Mucosa of rectum (tissue), 2 donors: ENCODE measurements around the gene YAF2.
"Not testable (repeated sequence)": the region's sequence is repeated elsewhere in the genome, so short reads cannot be mapped to it uniquely, and the experiment has no call there.

Experiments used
- H3K27ac ChIP-seq, 2 donors: one replicate each; pipeline ENCODE4 v1.7.0; 2013; ENCODE audit warnings: inconsistent platforms in 2 of 2, low read depth in 2 of 2, low read length in 2 of 2
- H3K27me3 ChIP-seq, 2 donors: one replicate each; pipeline ENCODE4 v1.7.0; 2013; ENCODE audit warnings: low read length in 2 of 2; ENCODE audit not compliant: control insufficient read depth in 2 of 2, insufficient read depth in 2 of 2
- H3K36me3 ChIP-seq, 2 donors: one replicate each; pipeline ENCODE4 v1.7.0; 2013; ENCODE audit warnings: low read length in 2 of 2; ENCODE audit not compliant: control insufficient read depth in 2 of 2, insufficient read depth in 2 of 2
- H3K4me1 ChIP-seq, 2 donors: one replicate each; pipeline ENCODE4 v1.7.0; 2013; ENCODE audit warnings: low read length in 2 of 2, mild to moderate bottlenecking in 1 of 2; ENCODE audit not compliant: control insufficient read depth in 2 of 2, insufficient read depth in 2 of 2
- H3K4me3 ChIP-seq, 2 donors: one replicate each; pipeline ENCODE4 v1.7.0; 2013; ENCODE audit warnings: low read length in 2 of 2
- H3K9ac ChIP-seq, 2 donors: one replicate each; pipeline ENCODE4 v1.7.0; 2013; ENCODE audit warnings: low read length in 2 of 2, low read depth in 1 of 2, mild to moderate bottlenecking in 1 of 2
- H3K9me3 ChIP-seq, 2 donors: one replicate each; pipeline ENCODE4 v1.7.0; 2013; ENCODE audit warnings: low read length in 2 of 2; ENCODE audit not compliant: control insufficient read depth in 2 of 2
- donor health status: healthy.
- donor health status: Normal muscosa, but diverticular disease.

YAF2 gene

DNA sequence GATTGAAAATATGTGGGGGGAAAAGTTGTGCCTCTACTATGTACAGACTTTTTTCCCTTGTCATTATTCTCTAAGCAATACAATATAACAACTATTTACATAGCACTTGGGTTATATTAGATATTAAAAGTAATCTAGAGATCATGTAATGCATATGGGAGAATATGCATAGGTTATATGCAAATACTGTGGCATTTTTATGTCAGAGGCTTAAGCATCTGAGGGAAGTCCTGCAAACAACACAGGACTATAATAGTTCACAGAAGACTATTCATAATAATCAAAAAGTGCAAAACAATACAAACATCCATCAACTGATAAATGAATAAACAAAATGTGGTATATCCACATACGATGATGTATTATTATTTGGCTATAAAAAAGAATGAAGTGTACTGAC lies 33.7 kb downstream of the YAF2 start:
- peaks cover 0 to 2% of the 10 kb centered on the region in 2 donors for H3K36me3 ChIP-seq
- no peaks in the 10 kb centered on the region for H3K27me3 ChIP-seq
- H3K9me3 ChIP-seq: no peaks in the 10 kb centered on the region
- no peaks in the 10 kb centered on the region for H3K4me1 ChIP-seq
- no peak overlapping the region for H3K9ac ChIP-seq
- H3K4me3 ChIP-seq: no peak overlapping the region
- no peak overlapping the region for H3K27ac ChIP-seq

DNA sequence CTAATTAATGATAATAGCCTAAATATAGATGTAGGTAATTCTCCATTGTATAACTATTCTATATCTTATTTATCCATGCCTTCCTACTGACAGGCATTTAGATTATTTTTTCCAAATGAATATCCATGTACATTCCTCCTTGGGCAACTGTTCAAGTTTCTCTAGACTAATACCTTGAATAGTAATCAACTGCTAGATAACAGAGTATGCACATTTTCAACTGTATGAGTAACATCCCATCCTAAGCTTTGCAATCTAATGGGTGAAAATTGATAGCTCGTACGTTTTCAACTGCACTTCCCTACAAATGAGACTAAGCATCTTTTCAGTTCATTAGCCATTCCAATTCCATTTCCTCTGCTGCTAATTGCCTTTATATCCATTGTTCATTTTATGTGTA lies 37.0 kb downstream of the YAF2 start:
- Histone ChIP-seq H3K4me1 (no peaks in the 10 kb centered on the region), H3K36me3 (peaks cover 11 to 15% of the 10 kb centered on the region in 2 donors), H3K27ac (no peak overlapping the region), H3K9ac (no peak overlapping the region), H3K4me3 (no peak overlapping the region), H3K9me3 (no peaks in the 10 kb centered on the region), H3K27me3 (no peaks in the 10 kb centered on the region)

DNA sequence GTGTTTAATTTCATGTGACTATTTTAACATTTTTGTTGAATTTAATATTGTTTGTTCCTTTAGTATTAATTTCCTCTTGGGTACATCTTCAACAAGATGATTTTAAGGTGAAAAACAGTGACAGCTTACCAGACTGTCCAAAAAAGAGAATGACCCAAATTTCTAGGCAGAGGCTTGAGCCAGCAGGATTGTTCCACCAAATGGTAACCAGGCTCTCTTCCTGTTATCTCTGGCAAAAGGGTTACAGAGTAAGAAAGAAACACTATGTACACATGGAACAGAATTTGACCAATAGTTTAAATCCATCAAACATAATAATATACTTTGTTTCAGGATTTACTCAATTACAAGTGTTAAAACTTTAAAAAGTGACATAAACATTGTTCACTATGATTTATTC lies 39.0 kb downstream of the YAF2 start:
- Histone ChIP-seq H3K27me3 (no peaks in the 10 kb centered on the region), H3K4me1 (no peaks in the 10 kb centered on the region), H3K9me3 (no peaks in the 10 kb centered on the region), H3K36me3 (peaks cover 11 to 16% of the 10 kb centered on the region in 2 donors), H3K4me3 (no peak overlapping the region), H3K9ac (no peak overlapping the region), H3K27ac (no peak overlapping the region)

DNA sequence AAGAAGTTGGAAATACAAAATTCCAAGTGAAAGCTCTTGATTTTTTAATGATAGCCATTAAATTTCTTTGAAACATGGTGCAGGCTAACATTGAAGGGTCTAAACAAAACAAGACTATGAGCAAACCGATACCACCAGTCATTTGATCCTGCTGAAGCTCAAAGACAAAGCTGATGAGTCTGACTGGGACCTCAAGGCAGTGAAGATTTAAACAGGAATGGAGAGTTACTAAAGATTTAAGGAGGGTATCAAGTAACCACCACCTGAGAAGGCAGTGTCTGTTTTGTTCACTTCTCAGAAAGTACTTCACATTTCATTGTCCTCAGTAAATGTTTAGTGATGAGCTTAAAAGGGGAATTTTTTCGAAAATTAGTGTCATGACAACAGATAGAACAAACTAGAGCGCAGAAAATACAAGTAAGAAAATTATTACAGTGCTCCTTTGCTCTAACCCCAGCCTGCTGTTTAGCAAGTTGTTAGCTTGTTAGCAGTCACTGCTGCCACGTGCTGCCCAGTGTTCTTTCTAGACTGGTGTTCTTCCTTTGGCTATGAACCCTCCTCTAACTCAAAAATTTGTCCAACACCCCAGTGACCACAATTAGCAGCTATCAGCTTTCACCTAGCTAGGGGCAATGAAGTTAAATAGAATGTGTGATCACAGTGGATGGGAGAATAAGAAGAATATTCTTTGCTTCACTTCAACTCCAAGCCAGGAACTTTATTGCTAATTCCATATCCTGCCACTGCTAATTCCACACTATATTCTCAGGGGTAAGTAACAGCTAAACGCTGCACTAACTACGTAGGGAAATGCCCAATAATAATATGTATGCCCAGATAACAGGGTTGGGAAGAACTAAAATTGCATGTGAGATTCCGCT lies 41.1 kb downstream of the YAF2 start:
- H3K27me3 ChIP-seq: no peaks in the 10 kb centered on the region

DNA sequence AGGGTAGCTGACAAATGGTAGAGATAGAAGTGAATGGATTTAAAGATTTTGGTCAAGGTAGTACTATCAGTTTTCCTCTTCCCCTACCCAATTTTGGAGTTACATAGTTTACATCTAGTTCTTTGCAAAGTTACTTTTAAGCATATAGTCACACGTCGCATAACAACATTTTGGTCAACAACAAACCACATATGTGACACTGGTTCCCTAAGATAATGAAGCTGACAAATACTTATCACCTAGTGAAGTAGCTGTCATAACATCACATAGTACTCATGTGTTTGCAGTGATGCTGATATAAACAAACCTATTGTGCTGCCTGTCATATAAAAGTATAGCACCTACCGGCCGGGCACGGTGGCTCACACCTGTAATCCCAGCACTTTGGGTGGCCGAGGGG lies 45.4 kb downstream of the YAF2 start:
- Histone ChIP-seq H3K9ac (no peak overlapping the region), H3K27ac (no peak overlapping the region), H3K36me3 (peaks cover 4 to 13% of the 10 kb centered on the region in 2 donors), H3K27me3 (no peaks in the 10 kb centered on the region), H3K4me1 (no peaks in the 10 kb centered on the region), H3K4me3 (no peak overlapping the region), H3K9me3 (no peaks in the 10 kb centered on the region)

More for the DNA sequence above, 41.1 kb downstream of the YAF2 start:
- no peak overlapping the region for H3K9ac ChIP-seq
- no peak overlapping the region for H3K4me3 ChIP-seq
- H3K36me3 ChIP-seq: peaks cover 11 to 15% of the 10 kb centered on the region in 2 donors
- no peak overlapping the region for H3K27ac ChIP-seq
- H3K4me1 ChIP-seq: no peaks in the 10 kb centered on the region
- H3K9me3 ChIP-seq: no peaks in the 10 kb centered on the region

DNA sequence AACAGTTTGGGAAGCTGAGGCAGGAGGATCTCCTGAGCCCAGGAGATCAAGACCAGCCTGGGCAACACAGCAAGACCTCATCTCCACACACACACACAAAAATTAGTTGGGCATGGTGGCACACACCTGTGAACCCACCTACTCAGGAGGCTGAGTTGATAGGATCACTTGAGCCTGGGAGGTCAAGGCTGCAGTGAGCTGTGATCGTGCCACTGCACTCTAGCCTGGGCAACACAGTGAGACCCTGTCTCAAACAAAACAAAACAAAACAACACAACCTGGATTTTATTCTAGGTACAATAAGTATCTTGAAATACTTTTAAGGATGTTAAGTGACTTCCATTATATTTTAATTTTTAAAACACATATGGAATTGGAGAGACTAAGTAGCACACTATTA lies 45.8 kb downstream of the YAF2 start:
- H3K9ac ChIP-seq: no peak overlapping the region
- H3K27ac ChIP-seq: no peak overlapping the region
- no peak overlapping the region for H3K4me3 ChIP-seq
- no peaks in the 10 kb centered on the region for H3K9me3 ChIP-seq
- H3K36me3 ChIP-seq: peaks cover 3 to 13% of the 10 kb centered on the region in 2 donors
- no peaks in the 10 kb centered on the region for H3K4me1 ChIP-seq
- no peaks in the 10 kb centered on the region for H3K27me3 ChIP-seq

DNA sequence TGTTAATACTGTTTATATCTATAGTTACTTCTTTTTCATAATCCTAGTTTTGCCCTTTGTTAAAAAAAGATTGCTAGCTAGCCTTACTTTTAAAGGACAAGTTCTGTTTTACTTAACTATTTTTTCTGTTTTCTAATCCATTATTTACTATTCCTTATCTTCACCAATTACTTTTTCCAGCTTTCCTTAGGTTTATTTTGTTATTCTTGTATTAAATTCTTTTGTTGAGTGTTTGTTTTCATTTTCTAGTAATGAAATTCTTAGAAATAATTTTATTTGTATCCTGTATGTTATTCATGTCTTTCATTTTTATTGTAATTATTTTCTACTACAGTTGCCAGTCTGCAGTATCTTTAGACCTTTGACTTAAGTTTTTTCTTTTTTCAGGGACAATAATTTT lies 47.7 kb downstream of the YAF2 start:
- H3K9ac ChIP-seq: no peak overlapping the region
- peaks cover 0 to 2% of the 10 kb centered on the region in 2 donors for H3K36me3 ChIP-seq
- H3K9me3 ChIP-seq: no peaks in the 10 kb centered on the region
- H3K27ac ChIP-seq: no peak overlapping the region
- H3K4me1 ChIP-seq: no peaks in the 10 kb centered on the region
- no peaks in the 10 kb centered on the region for H3K27me3 ChIP-seq
- no peak overlapping the region for H3K4me3 ChIP-seq

DNA sequence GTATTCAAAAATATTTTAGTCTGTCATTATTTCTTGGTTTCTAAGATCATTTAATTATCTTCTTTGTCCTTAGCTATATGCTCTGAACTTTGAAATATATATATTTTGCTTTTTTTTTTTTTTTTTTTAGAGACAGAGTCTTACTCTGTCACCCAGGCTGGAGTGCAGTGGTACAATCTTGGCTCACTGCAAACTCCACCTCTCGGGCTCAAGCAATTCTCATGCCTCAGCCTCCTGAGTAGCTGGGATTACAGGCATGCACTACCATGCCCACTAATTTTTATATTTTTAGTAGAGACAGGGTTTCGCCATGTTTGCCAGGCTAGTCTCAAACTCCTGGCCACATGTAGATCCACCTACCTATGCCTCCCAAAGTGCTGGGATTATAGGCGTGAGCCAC lies 49.8 kb downstream of the YAF2 start:
- not testable (repeated sequence) for H3K27ac ChIP-seq, H3K27me3 ChIP-seq, H3K36me3 ChIP-seq, H3K9ac ChIP-seq, H3K9me3 ChIP-seq, H3K4me3 ChIP-seq, H3K4me1 ChIP-seq

DNA sequence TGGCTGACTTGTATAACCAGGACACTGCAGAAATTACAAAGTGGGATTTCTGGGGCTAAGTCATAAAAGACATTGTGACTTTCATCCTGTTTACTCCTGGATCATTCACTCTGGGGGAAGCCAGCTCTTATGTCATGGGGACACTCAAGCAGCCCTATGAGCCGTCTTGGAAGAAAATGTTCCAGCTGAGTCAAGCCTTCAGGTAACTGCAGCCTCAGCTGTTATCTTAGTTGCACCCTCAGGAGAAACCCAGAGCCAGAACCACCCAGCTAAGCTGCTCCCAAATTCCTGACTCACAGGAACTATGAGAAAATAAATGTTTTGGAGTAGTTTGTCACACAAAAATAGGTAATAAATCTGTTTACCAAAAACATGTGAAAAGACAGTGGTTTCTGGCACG lies 50.2 kb downstream of the YAF2 start:
- no peaks in the 10 kb centered on the region for H3K4me1 ChIP-seq
- no peaks in the 10 kb centered on the region for H3K27me3 ChIP-seq
- peaks cover 3 to 8% of the 10 kb centered on the region in 2 donors for H3K36me3 ChIP-seq
- H3K9ac ChIP-seq: no peak overlapping the region
- H3K4me3 ChIP-seq: no peak overlapping the region
- no peak overlapping the region for H3K27ac ChIP-seq
- no peaks in the 10 kb centered on the region for H3K9me3 ChIP-seq

DNA sequence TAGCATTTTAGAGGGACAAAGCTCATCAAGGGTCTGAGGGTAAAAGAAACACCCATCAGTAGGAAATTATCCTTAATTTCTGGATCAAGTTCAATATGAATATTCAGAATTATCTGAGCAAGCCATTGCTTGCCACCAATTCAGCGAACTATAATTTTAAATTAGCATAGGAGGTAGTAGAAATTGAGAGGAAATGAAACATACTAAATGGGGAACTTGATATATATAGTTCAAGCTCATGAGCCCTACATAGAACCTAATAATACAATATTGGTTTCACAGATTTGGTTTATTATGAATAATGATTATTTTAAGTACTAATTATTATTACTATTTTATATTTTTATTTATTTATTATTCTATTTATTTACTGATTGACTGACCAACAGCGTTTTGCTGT lies 51.3 kb downstream of the YAF2 start:
- Histone ChIP-seq H3K4me1 (no peaks in the 10 kb centered on the region), H3K9ac (no peak overlapping the region)

More for the DNA sequence above, 51.3 kb downstream of the YAF2 start:
- H3K27ac ChIP-seq: no peak overlapping the region
- H3K4me3 ChIP-seq: no peak overlapping the region
- H3K27me3 ChIP-seq: no peaks in the 10 kb centered on the region
- peaks cover 3 to 7% of the 10 kb centered on the region in 2 donors for H3K36me3 ChIP-seq
- H3K9me3 ChIP-seq: no peaks in the 10 kb centered on the region
